Measurements from ENCODE around the gene LYZL6. TPM values are rescaled to one million over a fixed set of nuclear protein-coding genes. Genes with fewer than 3 reads are reported as not detected.

The LYZL6 gene
- total RNA-seq (2022; extraction: Qiagen RNA extraction; ENCODE audit: low read depth), result not detected in 5 replicates

GRCh38 chr17:35943537-35943936 lies at the start of gene LYZL6:
Gene LYZL6, minus strand, starts transcription at chr17:35943713. Its CDS starts 4,357 bp downstream, at chr17:35939356.

GRCh38 chr17:35986643-35987042 lies 43.1 kb upstream of the LYZL6 start, which contains the start of gene CCL14:
Gene CCL14, minus strand, starts transcription at chr17:35986729. Its CDS starts 80 bp downstream, at chr17:35986649.

GRCh38 chr17:35981246-35981645 lies 37.7 kb upstream of the LYZL6 start, which contains the start of gene CCL16:
Gene CCL16, minus strand, starts transcription at chr17:35981497. Its CDS starts 77 bp downstream, at chr17:35981420.

GRCh38 chr17:35930211-35931065 lies 13.1 kb downstream of the LYZL6 start, which contains the start of gene RDM1:
Gene RDM1, minus strand, starts transcription at chr17:35930773. Its CDS starts 46 bp downstream, at chr17:35930727.

Other genes with a start within 250 kb of the LYZL6 start
- 0.06 to 0.13 TPM (median 0.10 TPM) in 4 of 5 replicates, not detected in the other for gene RASL10B, start 212.1 kb downstream of the LYZL6 start, total RNA-seq (2022; extraction: Qiagen RNA extraction; ENCODE audit: low read depth)
- gene GAS2L2, start 190.5 kb downstream of the LYZL6 start, total RNA-seq (2022; extraction: Qiagen RNA extraction; ENCODE audit: low read depth), result 0.03 to 0.13 TPM (median 0.07 TPM) in 5 replicates
- 0.16 to 0.30 TPM (median 0.24 TPM) in 5 replicates for gene C17orf50, start 182.8 kb downstream of the LYZL6 start, total RNA-seq (2022; extraction: Qiagen RNA extraction; ENCODE audit: low read depth)
- gene MMP28, start 148.1 kb downstream of the LYZL6 start, total RNA-seq (2022; extraction: Qiagen RNA extraction; ENCODE audit: low read depth), result 4.6 to 7.2 TPM (median 6.0 TPM) in 5 replicates
- 212 to 223 TPM (median 214 TPM) in 5 replicates for gene TAF15, start 134.2 kb downstream of the LYZL6 start, total RNA-seq (2022; extraction: Qiagen RNA extraction; ENCODE audit: low read depth)
- not detected in 5 replicates for gene HEATR9, start 74.8 kb downstream of the LYZL6 start, total RNA-seq (2022; extraction: Qiagen RNA extraction; ENCODE audit: low read depth)
- gene CCL5, start 63.4 kb downstream of the LYZL6 start, total RNA-seq (2022; extraction: Qiagen RNA extraction; ENCODE audit: low read depth), result 1.6 to 2.1 TPM (median 1.6 TPM) in 5 replicates
- gene RDM1, start 12.9 kb downstream of the LYZL6 start, total RNA-seq (2022; extraction: Qiagen RNA extraction; ENCODE audit: low read depth), result 2.1 to 4.0 TPM (median 3.1 TPM) in 5 replicates
- gene CCL16, start 37.8 kb upstream of the LYZL6 start, total RNA-seq (2022; extraction: Qiagen RNA extraction; ENCODE audit: low read depth), result not detected in 5 replicates
- gene CCL14, start 43.0 kb upstream of the LYZL6 start, total RNA-seq (2022; extraction: Qiagen RNA extraction; ENCODE audit: low read depth), result not detected in 5 replicates
- 0.09 TPM in 1 of 5 replicates, not detected in the others for gene CCL15, start 57.8 kb upstream of the LYZL6 start, total RNA-seq (2022; extraction: Qiagen RNA extraction; ENCODE audit: low read depth)
- gene CCL23, start 74.3 kb upstream of the LYZL6 start, total RNA-seq (2022; extraction: Qiagen RNA extraction; ENCODE audit: low read depth), result not detected in 5 replicates
- not detected in 5 replicates for gene CCL18, start 120.6 kb upstream of the LYZL6 start, total RNA-seq (2022; extraction: Qiagen RNA extraction; ENCODE audit: low read depth)
- gene CCL3, start 146.4 kb upstream of the LYZL6 start, total RNA-seq (2022; extraction: Qiagen RNA extraction; ENCODE audit: low read depth), result not detected in 5 replicates
- not detected in 5 replicates for gene CCL4, start 160.1 kb upstream of the LYZL6 start, total RNA-seq (2022; extraction: Qiagen RNA extraction; ENCODE audit: low read depth)
- gene TBC1D3B, start 232.9 kb upstream of the LYZL6 start, total RNA-seq (2022; extraction: Qiagen RNA extraction; ENCODE audit: low read depth), result 2.1 to 3.7 TPM (median 3.4 TPM) in 5 replicates

All from A549 treated with DMSO at 1 μM for 4 hours (cell line).